Body of pancreas (tissue), 4 donors: ENCODE data around the gene GRIN2D.

Source experiments
- CTCF ChIP-seq, 7 experiments: fragments of 450-650 bp in 4 of 7; fragments of 200-600 bp in 3 of 7; sonication (generic) in 3 of 7; IDR thresholded peaks; one replicate each; pipeline ENCODE4 v1.5.1; 2016 to 2019; ENCODE audit warnings: antibody characterized with exemption in 7 of 7
- POLR2A ChIP-seq, 3 donors: fragments of 450-650 bp; IDR thresholded peaks; one replicate each; pipeline ENCODE4 v1.6.1; 2016; ENCODE audit warnings: antibody characterized with exemption in 3 of 3, mild to moderate bottlenecking in 2 of 3

DNA sequence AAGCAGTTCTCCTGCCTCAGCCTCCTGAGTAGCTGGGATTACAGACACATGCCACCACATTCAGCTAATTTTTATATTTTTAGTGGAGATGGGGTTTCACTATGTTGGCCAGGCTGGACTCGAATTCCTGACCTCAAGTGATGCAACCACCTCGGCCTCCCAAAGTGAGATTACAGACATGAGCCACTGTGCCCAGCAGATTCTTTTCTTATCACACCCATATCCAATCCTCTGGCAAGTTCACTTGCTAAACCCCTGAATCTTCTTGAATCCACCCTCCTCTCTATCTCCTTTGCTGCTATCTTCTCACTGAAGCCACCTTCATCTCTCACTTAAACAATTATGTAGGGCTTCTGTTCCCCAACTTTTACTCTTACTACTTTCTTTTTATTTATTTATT, 47.3 kb upstream of the GRIN2D start:
- TF ChIP-seq POLR2A (IDR thresholded peaks at IDR 0.05) (no peak), CTCF (IDR thresholded peaks at IDR 0.05) (no peak)
